Aorta (tissue), 5 donors: Measurements from ENCODE around the gene NAALADL2. TPM values are rescaled to one million over a fixed set of nuclear protein-coding genes. Genes with fewer than 3 reads are reported as not detected.
A peak's percentile ranks its signal among the peaks of the same experiment; 100 is the strongest.
"Not testable (repeated sequence)": the region's sequence is repeated elsewhere in the genome, so short reads cannot be mapped to it uniquely, and the experiment has no call there.

Experiments
- ATAC-seq: fragments of 200-7000 bp; cut with Tn5 transposase; one replicate; pipeline ENCODE4 v1.9.1; 2022; ENCODE audit warnings: moderate library complexity; ENCODE audit not compliant: low FRiP score
- DNase-seq, 2 donors: peaks; one replicate each; pipeline ENCODE4 v3.0.0-alpha.2; 2020
- H3K27ac ChIP-seq, 2 donors: one replicate each; pipeline ENCODE4 v1.5.1; 2013; ENCODE audit warnings: low read length in 2 of 2, mild to moderate bottlenecking in 2 of 2, moderate library complexity in 2 of 2, control low read depth in 1 of 2, inconsistent platforms in 1 of 2, low read depth in 1 of 2
- H3K27me3 ChIP-seq, 2 donors: one replicate each; pipeline ENCODE4 v1.6.1; 2013; ENCODE audit warnings: control low read depth in 1 of 2, low read length in 1 of 2, mild to moderate bottlenecking in 1 of 2, moderate library complexity in 1 of 2; ENCODE audit not compliant: insufficient read depth in 2 of 2, control insufficient read depth in 1 of 2
- H3K36me3 ChIP-seq, 2 donors: one replicate each; pipeline ENCODE4 v1.6.1; 2013; ENCODE audit warnings: control low read depth in 1 of 2, low read length in 1 of 2, mild to moderate bottlenecking in 1 of 2; ENCODE audit not compliant: insufficient read depth in 2 of 2, control insufficient read depth in 1 of 2
- H3K4me1 ChIP-seq, 2 donors: one replicate each; pipeline ENCODE4 v1.6.1; 2013; ENCODE audit warnings: low read length in 2 of 2, control low read depth in 1 of 2, mild to moderate bottlenecking in 1 of 2, moderate library complexity in 1 of 2; ENCODE audit not compliant: insufficient read depth in 2 of 2, control insufficient read depth in 1 of 2
- H3K4me3 ChIP-seq, 2 donors: one replicate each; pipeline ENCODE4 v1.5.1; 2013; ENCODE audit warnings: low read length in 2 of 2, control low read depth in 1 of 2, mild to moderate bottlenecking in 1 of 2
- H3K9me3 ChIP-seq: one replicate; pipeline ENCODE4 v1.6.1; 2013; ENCODE audit warnings: mild to moderate bottlenecking, low read length; ENCODE audit not compliant: control insufficient read depth
- WGBS, 2 donors: extraction: QIAGEN DNeasy Blood & Tissue Kit; methylation state at CpG; one replicate each; pipeline ENCODE4 v1.1.7; 2013; 5-methylcytosine and 5-hydroxymethylcytosine counted together
- intact Hi-C, 2 donors: fragments of 100-400 bp; cut with DNase I; formaldehyde crosslinking; loops; one replicate each; pipeline versions ENCODE4 v1.14.2 to v1.15.0; 2022
- polyA plus RNA-seq, 2 donors: library from polyadenylated mRNA; stranded (reverse); fragments of 200-250 nt; gene quantifications; one replicate each; pipeline ENCODE4 v1.2.3, GENCODE V29; 2013
- total RNA-seq, 2 donors: library from RNA; stranded (reverse); fragmentation: NEBNext Ultra II Directional; extraction: Animal tissue kit (Norgen Biotek cat#: 25700); gene quantifications; one replicate each; pipeline ENCODE4 v1.2.1, GENCODE V29; 2021
- donor health status: healthy with polysubstance abuse.
- donor health status: Bipolar disorder and iron deficiency.
- donor health status: DM: no; HTN: no; CAD: no.
- donor health status: DM: no; HTN: no; CAD: no.
- donor health status: DM: yes; HTN: yes; CAD: no.

NAALADL2 gene
- total and polyA plus RNA-seq, 4 donors: 4.3 to 29.8 (median 11.9) TPM

DNA sequence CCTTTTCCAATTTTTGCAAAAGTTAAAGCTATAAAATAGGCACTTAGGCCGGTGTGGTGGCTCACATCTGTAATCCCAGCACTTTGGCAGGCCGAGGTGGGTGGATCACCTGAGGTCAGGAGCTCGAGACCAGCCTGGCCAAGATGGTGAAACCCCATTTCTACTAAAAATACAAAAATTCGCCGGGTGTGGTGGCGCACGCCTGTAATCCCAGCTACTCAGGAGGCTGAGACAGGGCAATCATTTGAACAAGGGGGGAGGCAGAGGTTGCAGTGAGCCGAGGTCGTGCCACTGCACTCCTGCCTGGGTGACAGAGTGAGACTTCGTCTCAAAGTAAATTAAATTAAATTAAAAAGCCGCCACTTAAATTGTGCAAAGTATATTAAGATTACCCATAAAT lies 412.3 kb downstream of the NAALADL2 start:
- H3K27ac ChIP-seq, H3K36me3 ChIP-seq, H3K4me3 ChIP-seq, H3K9me3 ChIP-seq, DNase-seq, intact Hi-C loops, H3K4me1 ChIP-seq, H3K27me3 ChIP-seq, ATAC-seq: not testable (repeated sequence)
- WGBS, 2 donors: 96 to 97% methylated on average over 11 of the region's 11 CpGs

DNA sequence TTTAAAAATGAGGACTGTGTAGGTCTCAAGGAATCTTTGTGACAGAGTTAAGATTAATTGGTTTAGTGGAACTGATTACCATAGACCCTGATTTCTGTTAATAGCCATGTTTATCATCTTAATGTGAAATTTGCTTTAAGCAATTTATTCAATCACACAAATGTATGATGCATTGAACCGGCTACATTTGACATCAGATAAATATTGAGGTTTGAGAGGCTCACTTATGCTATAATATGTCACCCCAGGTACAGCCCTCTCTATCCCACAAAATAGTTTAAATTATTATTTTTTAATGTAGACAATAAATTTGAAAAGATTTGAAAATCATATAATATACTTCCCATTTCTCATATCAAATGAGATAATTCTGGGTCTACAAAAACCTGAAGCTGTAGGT lies 413.3 kb downstream of the NAALADL2 start:
- H3K4me3 ChIP-seq: no peak overlapping the region
- intact Hi-C loops: no loop called here
- no peak for ATAC-seq
- no peak for DNase-seq
- H3K27me3 ChIP-seq: no peaks in the 10 kb centered on the region
- no peaks in the 10 kb centered on the region for H3K9me3 ChIP-seq
- no peaks in the 10 kb centered on the region for H3K36me3 ChIP-seq
- WGBS, 2 donors: 95 to 98% methylated on average over 1 of the region's 1 CpG
- H3K4me1 ChIP-seq: peaks cover 0 to 4% of the 10 kb centered on the region in 2 donors
- H3K27ac ChIP-seq: no peak overlapping the region

DNA sequence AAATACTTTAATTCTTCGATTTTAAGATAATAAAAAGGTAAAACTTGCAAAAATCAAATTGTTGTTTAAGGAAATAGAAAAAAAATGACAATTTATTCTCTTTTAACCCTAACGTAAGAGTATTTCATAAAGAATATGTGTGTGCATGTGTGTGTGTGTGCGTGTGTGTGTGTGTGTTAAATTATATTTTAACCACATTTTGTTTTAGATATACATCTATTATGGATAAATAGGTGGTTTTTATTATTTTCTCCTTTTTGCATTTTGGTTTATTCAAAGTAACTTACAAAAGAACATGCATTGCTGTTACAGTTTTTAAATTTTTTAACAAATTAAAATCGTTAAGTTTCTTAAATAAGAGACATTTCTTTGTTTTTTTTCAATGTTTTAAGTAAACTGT lies 414.4 kb downstream of the NAALADL2 start:
- H3K27ac ChIP-seq: no peak overlapping the region
- ATAC-seq: no peak
- DNase-seq: no peak
- no peaks in the 10 kb centered on the region for H3K36me3 ChIP-seq
- no peak overlapping the region for H3K4me3 ChIP-seq
- WGBS, 2 donors: 96% methylated on average over 4 of the region's 4 CpGs
- H3K9me3 ChIP-seq: no peaks in the 10 kb centered on the region
- H3K4me1 ChIP-seq: peaks cover 0 to 4% of the 10 kb centered on the region in 2 donors
- intact Hi-C loops: no loop called here
- H3K27me3 ChIP-seq: no peaks in the 10 kb centered on the region

DNA sequence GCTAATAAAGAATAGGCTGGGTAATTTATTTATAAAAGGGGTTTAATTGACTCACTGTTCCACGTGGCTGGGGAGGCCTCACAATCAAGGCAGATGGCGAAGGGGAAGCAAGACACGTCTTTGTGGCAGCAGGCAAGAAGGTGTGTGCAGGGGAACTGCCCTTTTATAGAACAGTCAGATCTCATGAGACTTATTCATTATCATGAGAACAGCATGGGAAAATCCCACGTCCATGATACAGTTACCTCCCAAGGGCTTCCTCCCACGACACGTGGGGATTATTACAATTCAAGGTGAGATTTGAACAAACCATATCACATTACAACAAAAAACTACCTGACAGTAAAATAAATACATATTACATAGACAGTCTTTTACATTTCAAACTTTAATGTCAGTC lies 414.9 kb downstream of the NAALADL2 start:
- no peak for DNase-seq
- H3K9me3 ChIP-seq: no peaks in the 10 kb centered on the region
- no peaks in the 10 kb centered on the region for H3K36me3 ChIP-seq
- no peak overlapping the region for H3K4me3 ChIP-seq
- H3K27me3 ChIP-seq: no peaks in the 10 kb centered on the region
- no peak for ATAC-seq
- intact Hi-C loops: no loop called here
- H3K4me1 ChIP-seq: peaks cover 0 to 4% of the 10 kb centered on the region in 2 donors
- H3K27ac ChIP-seq: no peak overlapping the region
- 88 to 89% methylated on average over 6 of the region's 6 CpGs for WGBS, 2 donors

DNA sequence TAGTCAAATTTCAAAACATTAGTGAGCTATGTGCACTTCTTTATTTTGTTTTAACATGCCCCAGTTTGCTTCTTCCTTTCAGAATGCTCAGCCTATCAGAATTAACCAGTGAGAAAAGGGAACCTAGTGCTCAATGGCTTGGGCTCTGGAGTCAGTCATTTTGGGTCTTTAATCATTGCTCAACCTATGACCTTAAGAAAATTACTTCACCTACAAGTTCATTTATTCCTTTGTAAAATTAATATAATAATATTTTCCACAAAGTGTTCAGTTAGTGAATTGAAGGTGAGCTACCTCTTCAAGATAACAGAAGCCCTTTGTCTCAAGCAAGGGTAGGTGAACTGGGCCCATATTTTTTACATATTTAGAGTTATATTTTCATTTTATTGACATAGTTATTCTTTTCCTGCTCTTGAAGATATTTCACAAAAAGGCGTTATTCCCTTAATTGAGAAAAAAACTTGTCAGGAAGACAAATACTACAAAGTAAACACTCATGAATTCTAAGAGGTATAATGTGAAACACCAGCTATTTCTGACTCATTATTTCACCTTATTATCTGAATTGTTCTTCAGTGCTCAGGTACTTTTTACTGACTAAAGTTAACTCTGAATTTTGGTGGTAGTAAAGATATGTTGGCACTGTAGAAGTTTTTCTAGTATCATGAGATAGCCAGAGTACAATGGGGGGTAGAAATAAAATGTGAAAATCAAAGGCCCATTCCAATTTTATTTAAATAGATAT lies 415.5 kb downstream of the NAALADL2 start:
- Histone ChIP-seq H3K4me1 (peaks cover 2 to 4% of the 10 kb centered on the region in 2 donors), H3K36me3 (no peaks in the 10 kb centered on the region), H3K27ac (no peak overlapping the region), H3K27me3 (no peaks in the 10 kb centered on the region), H3K9me3 (no peaks in the 10 kb centered on the region), H3K4me3 (no peak overlapping the region)
- DNase-seq (no peak), ATAC-seq (no peak)
- intact Hi-C loops: no loop called here
- 64 to 66% methylated on average over 1 of the region's 1 CpG for WGBS, 2 donors

DNA sequence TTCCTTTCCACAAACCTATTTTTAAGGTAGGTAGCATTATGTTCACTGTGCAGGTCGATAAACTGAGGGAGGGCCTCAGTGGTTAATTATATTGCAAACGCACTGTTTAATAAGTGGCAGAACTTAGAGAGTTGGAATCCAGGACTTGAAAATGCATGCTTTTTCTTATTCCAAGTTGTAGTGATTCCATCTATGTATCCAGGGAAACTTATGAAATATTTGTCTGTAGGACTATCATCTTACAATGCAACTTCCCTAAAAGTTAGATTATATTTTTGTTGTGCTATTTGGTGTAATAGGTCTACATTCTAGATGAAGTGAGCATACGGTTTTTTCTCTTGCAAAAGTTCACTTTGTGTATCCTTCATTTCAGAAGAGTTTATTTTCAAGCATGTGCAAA lies 419.5 kb downstream of the NAALADL2 start:
- Histone ChIP-seq H3K4me1 (peaks cover 0 to 2% of the 10 kb centered on the region in 2 donors), H3K36me3 (no peaks in the 10 kb centered on the region), H3K27ac (peak overlapping the region in 1 of 2 donors; percentile 49), H3K27me3 (no peaks in the 10 kb centered on the region), H3K4me3 (no peak overlapping the region), H3K9me3 (no peaks in the 10 kb centered on the region)
- WGBS, 2 donors: 14% methylated on average over 3 of the region's 3 CpGs
- DNase-seq (no peak), ATAC-seq (no peak)
- intact Hi-C loops: no loop called here

DNA sequence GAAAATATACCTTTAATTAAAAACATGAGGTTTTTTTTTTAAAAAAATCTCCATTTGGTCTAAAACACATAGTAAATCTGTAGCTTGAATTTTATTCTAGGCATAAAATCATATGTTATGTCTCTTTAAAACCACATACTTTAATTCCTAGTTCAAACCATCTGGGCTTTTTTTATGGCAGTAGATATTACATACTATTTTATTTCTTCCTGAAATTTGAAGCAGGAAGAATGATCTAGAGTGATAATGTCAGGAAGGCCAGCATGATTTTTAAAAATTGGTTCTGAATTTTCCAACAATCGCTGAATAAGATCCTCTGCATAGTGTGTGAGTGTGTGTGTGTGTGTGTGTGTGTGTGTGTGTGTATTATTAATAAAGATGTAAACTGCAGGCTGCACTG lies 420.3 kb downstream of the NAALADL2 start:
- Histone ChIP-seq H3K27ac (peak overlapping the region in 1 of 2 donors; percentile 49), H3K36me3 (no peaks in the 10 kb centered on the region), H3K27me3 (no peaks in the 10 kb centered on the region), H3K4me3 (no peak overlapping the region), H3K9me3 (no peaks in the 10 kb centered on the region), H3K4me1 (peaks cover 0 to 2% of the 10 kb centered on the region in 2 donors)
- WGBS, 2 donors: 76 to 85% methylated on average over 1 of the region's 1 CpG
- no peak for ATAC-seq
- no peak for DNase-seq
- intact Hi-C loops: no loop called here

DNA sequence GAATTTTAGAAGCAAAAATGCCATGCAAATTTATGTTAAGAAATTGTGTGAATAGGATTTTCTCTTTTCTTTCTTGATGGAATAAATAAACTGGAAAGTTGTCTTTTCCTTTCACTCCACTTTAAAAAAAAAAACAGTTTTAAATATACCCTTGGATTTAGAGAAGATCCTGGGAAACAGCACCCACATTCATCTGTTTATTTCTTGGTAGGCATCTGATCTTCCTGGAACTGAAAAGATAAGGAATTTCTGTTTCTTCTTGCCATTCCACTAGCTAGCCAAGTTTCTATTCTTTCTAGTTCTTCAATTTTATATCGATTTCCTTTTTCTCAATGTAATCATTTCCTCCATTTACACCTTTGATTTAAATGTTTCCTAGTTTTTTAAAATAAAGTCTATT lies 420.8 kb downstream of the NAALADL2 start:
- WGBS, 2 donors: 81 to 88% methylated on average over 1 of the region's 1 CpG
- Histone ChIP-seq H3K36me3 (no peaks in the 10 kb centered on the region), H3K4me1 (peaks cover 0 to 2% of the 10 kb centered on the region in 2 donors), H3K9me3 (no peaks in the 10 kb centered on the region), H3K27me3 (no peaks in the 10 kb centered on the region), H3K27ac (no peak overlapping the region), H3K4me3 (no peak overlapping the region)
- intact Hi-C loops: no loop called here
- DNase-seq (no peak), ATAC-seq (no peak)

DNA sequence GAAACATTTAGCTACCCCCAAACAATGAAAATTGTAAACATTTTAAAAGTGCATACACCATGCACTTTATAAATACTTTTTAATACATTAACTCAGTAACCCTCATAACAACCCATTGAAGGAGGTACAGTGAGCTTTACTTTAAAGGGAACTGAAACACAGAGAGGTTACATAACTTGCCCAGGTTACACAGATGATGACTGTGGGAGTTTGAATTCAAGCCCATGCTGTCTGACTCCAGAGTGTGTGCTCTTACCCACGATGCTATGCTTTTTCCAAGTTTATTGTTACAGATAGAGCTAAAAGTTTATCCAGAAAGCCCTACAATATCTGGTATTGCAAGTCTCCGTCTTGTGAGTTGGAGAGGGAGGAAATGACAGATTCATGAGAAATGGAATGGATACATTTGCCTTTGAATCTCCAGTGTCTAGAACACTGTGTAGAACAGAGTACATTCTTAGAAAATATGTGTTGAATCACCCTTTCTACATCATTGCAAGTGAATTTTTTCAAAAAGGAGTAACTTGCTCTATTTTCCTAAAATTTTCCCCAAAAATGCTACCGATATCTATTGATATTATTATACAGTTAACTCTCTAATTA lies 428.3 kb downstream of the NAALADL2 start:
- DNase-seq (no peak), ATAC-seq (no peak)
- Histone ChIP-seq H3K36me3 (no peaks in the 10 kb centered on the region), H3K27ac (no peak overlapping the region), H3K9me3 (no peaks in the 10 kb centered on the region), H3K4me1 (no peaks in the 10 kb centered on the region), H3K4me3 (no peak overlapping the region), H3K27me3 (no peaks in the 10 kb centered on the region)
- intact Hi-C loops: no loop called here
- WGBS, 2 donors: 76 to 83% methylated on average over 3 of the region's 3 CpGs
